Astrocyte (in vitro differentiated cells and primary cell): ENCODE results near the gene CNTNAP2. TPM values are rescaled to one million over a fixed set of nuclear protein-coding genes. Genes with fewer than 3 reads are reported as not detected.

Experiments used
- DNase-seq: peaks from one replicate; pipeline ENCODE4 v3.0.0-alpha.2; 2010; ENCODE audit warnings: low read depth
- FAIRE-seq: peaks from 2 replicates; lab custom pipeline; 2011; peaks lifted over from hg19 to GRCh38; lab: Jason Lieb, UNC
- H2AFZ ChIP-seq: 2 replicates; pipeline ENCODE4 v1.6.0; 2012; ENCODE audit warnings: low read depth, low read length, inconsistent platforms
- H3K27ac ChIP-seq: 2 replicates; pipeline ENCODE4 v1.5.1; 2011; ENCODE audit warnings: low read depth, low read length, inconsistent platforms
- H3K27me3 ChIP-seq: 2 replicates; pipeline ENCODE4 v1.6.0; 2011; ENCODE audit warnings: low read length, inconsistent platforms; ENCODE audit not compliant: insufficient read depth
- H3K36me3 ChIP-seq: 2 replicates; pipeline ENCODE4 v1.5.1; 2011; ENCODE audit warnings: low read length, inconsistent platforms; ENCODE audit not compliant: insufficient read depth
- H3K4me1 ChIP-seq: 2 replicates; pipeline ENCODE4 v1.5.1; 2011; ENCODE audit warnings: low read length, inconsistent platforms; ENCODE audit not compliant: insufficient read depth
- H3K4me2 ChIP-seq: 2 replicates; pipeline ENCODE4 v1.6.0; 2012; ENCODE audit warnings: low read length, inconsistent platforms
- H3K4me3 ChIP-seq: 2 replicates; pipeline ENCODE4 v1.5.1; 2011; ENCODE audit warnings: low read depth, mild to moderate bottlenecking, low read length, inconsistent platforms; ENCODE audit not compliant: insufficient read depth
- H3K79me2 ChIP-seq: 2 replicates; pipeline ENCODE4 v1.6.0; 2012; ENCODE audit warnings: mild to moderate bottlenecking, low read length, inconsistent platforms; ENCODE audit not compliant: insufficient read depth
- H3K9ac ChIP-seq: 2 replicates; pipeline ENCODE4 v1.6.0; 2012; ENCODE audit warnings: mild to moderate bottlenecking, low read length, inconsistent platforms
- H3K9me3 ChIP-seq: 2 replicates; pipeline ENCODE4 v1.5.1; 2012; ENCODE audit warnings: low read depth, mild to moderate bottlenecking, low read length, inconsistent platforms; ENCODE audit not compliant: insufficient read depth
- H4K20me1 ChIP-seq: 2 replicates; pipeline ENCODE4 v1.6.0; 2012; ENCODE audit warnings: low read length, inconsistent platforms; ENCODE audit not compliant: insufficient read depth
- H3K27ac Mint-ChIP-seq: one replicate; pipeline ENCODE4 v1.8.0; 2021; ENCODE audit warnings: mild to moderate bottlenecking, mixed read lengths; ENCODE audit not compliant: unreplicated experiment
- H3K27me3 Mint-ChIP-seq: one replicate; pipeline ENCODE4 v1.8.0; 2021; ENCODE audit warnings: low read depth, mixed read lengths; ENCODE audit not compliant: unreplicated experiment
- H3K36me3 Mint-ChIP-seq: one replicate; pipeline ENCODE4 v1.8.0; 2021; ENCODE audit warnings: low read depth, mixed read lengths; ENCODE audit not compliant: unreplicated experiment
- H3K4me1 Mint-ChIP-seq: one replicate; pipeline ENCODE4 v1.8.0; 2021; ENCODE audit warnings: low read depth, mixed read lengths; ENCODE audit not compliant: unreplicated experiment
- H3K4me3 Mint-ChIP-seq: one replicate; pipeline ENCODE4 v1.8.0; 2021; ENCODE audit warnings: mild to moderate bottlenecking, moderate library complexity, mixed read lengths; ENCODE audit not compliant: unreplicated experiment
- H3K9me3 Mint-ChIP-seq: one replicate; pipeline ENCODE4 v1.8.0; 2021; ENCODE audit warnings: mild to moderate bottlenecking, mixed read lengths; ENCODE audit not compliant: unreplicated experiment
- CTCF ChIP-seq: IDR thresholded peaks from 2 replicates; pipeline ENCODE4 v1.5.1; 2011; ENCODE audit warnings: low read depth, mild to moderate bottlenecking, inconsistent platforms, low read length, moderate library complexity; ENCODE audit not compliant: insufficient read depth
- EZH2 ChIP-seq: IDR thresholded peaks from 2 replicates; pipeline ENCODE4 v1.6.1; 2012; ENCODE audit warnings: mild to moderate bottlenecking, low read length, inconsistent platforms; ENCODE audit not compliant: insufficient read depth
- total RNA-seq: library from RNA; stranded (reverse); gene quantifications from 2 replicates; pipeline ENCODE4 v1.2.1, GENCODE V29; 2021

The CNTNAP2 gene
- total RNA-seq, 1 donor from 2014 or later = 20.0 TPM

DNA sequence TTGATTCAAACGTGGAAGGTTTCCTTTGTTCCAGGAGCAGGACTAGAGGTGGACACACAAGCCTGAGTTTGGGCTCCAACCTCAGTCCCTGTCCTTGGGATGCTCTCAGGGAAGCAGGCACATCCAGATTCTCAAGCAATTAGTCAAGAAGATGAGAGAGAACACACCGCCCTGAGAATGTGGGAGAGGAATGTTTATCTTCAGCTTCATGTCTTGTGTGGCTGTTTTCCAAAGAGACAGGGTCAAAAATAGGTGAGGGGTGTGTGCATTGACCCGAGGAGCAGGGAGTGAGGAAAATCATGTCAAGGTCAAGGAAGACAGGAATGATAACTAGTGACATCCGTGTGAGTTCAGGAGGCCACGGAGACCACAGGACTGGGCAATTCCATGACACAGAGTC is 2001.8 kb downstream of the CNTNAP2 start:
- no peaks in the 10 kb centered on the region for H3K36me3 Mint-ChIP-seq
- FAIRE-seq (no peak), DNase-seq (no peak)
- H3K27ac Mint-ChIP-seq = no peak overlapping the region
- no peaks in the 10 kb centered on the region for H3K36me3 ChIP-seq
- no peak overlapping the region for H3K9ac ChIP-seq
- no peak overlapping the region for H2AFZ ChIP-seq
- H4K20me1 ChIP-seq = no peaks in the 10 kb centered on the region
- no peaks in the 10 kb centered on the region for H3K79me2 ChIP-seq
- no peaks in the 10 kb centered on the region for H3K27me3 ChIP-seq
- H3K27me3 Mint-ChIP-seq = peaks cover 5% of the 10 kb centered on the region
- no peak overlapping the region for H3K4me3 Mint-ChIP-seq
- H3K4me3 ChIP-seq = no peak overlapping the region
- no peaks in the 10 kb centered on the region for H3K9me3 Mint-ChIP-seq
- H3K27ac ChIP-seq = no peak overlapping the region
- H3K4me1 Mint-ChIP-seq = no peaks in the 10 kb centered on the region
- TF ChIP-seq CTCF = no peak
- H3K9me3 ChIP-seq = no peaks in the 10 kb centered on the region
- no peak overlapping the region for H3K4me2 ChIP-seq
- no peaks in the 10 kb centered on the region for H3K4me1 ChIP-seq

DNA sequence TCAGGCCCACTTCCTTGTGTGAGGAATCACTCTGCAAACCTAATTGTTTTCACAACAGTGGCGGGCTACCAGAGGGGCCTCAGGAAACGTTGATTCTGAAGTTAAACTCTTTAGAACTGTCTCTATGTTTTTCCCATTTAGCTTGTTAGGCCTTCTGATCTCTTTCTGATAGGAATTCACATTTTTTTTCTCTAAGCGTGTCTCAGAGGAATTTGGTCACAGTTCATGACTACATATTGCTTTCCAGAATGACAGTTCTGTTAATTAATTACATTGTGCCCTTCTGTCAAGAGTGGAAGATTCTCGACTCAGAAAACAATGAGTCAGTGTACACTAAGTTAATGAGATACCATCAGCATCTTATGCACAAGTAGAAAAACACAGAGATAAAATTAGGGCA is 2004.8 kb downstream of the CNTNAP2 start:
- Histone ChIP-seq H3K4me1 (no peaks in the 10 kb centered on the region), H3K9ac (no peak overlapping the region), H3K4me2 (no peak overlapping the region), H3K27ac (no peak overlapping the region), H2AFZ (no peak overlapping the region), H3K36me3 (no peaks in the 10 kb centered on the region), H3K9me3 (no peaks in the 10 kb centered on the region), H3K4me3 (no peak overlapping the region), H3K79me2 (no peaks in the 10 kb centered on the region), H4K20me1 (no peaks in the 10 kb centered on the region), H3K27me3 (no peaks in the 10 kb centered on the region)
- Mint-ChIP-seq H3K27ac (no peak overlapping the region), H3K9me3 (no peaks in the 10 kb centered on the region), H3K4me3 (no peak overlapping the region), H3K36me3 (no peaks in the 10 kb centered on the region), H3K4me1 (no peaks in the 10 kb centered on the region), H3K27me3 (peaks cover 5% of the 10 kb centered on the region)
- no peak for DNase-seq
- no peak for FAIRE-seq
- no peak for TF ChIP-seq CTCF

DNA sequence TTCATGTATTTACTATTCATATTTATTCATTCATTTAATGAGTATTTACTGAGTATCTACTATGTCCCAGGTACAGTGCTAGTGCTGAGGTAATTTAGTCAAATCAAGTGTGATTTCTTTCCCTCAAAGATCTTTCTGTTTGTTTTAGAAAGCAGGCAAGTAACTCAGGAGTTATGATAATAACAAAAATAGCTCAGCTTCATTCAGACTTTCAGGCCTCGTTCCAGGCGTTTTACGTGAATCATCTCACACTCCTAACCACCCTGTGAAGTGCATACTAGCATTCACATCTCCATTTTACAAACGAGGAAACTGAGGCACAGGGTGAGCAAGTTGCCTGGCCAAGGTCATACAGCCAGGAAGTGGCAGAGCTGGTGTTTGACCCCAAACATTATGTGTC is 2005.2 kb downstream of the CNTNAP2 start:
- Mint-ChIP-seq H3K4me3 (no peak overlapping the region), H3K4me1 (no peaks in the 10 kb centered on the region), H3K9me3 (no peaks in the 10 kb centered on the region), H3K36me3 (no peaks in the 10 kb centered on the region), H3K27me3 (peaks cover 5% of the 10 kb centered on the region), H3K27ac (no peak overlapping the region)
- no peak for FAIRE-seq
- Histone ChIP-seq H3K79me2 (no peaks in the 10 kb centered on the region), H3K4me2 (no peak overlapping the region), H3K9me3 (no peaks in the 10 kb centered on the region), H2AFZ (no peak overlapping the region), H3K9ac (no peak overlapping the region), H3K36me3 (no peaks in the 10 kb centered on the region), H3K4me3 (no peak overlapping the region), H3K27ac (no peak overlapping the region), H3K27me3 (no peaks in the 10 kb centered on the region), H3K4me1 (no peaks in the 10 kb centered on the region), H4K20me1 (no peaks in the 10 kb centered on the region)
- TF ChIP-seq CTCF = no peak
- TF ChIP-seq EZH2 = no peak
- no peak for DNase-seq
